HG03571 (cell line): ENCODE data around the gene SNX30.
A peak's percentile ranks its signal among the peaks of the same experiment; 100 is the strongest.

ENCODE experiments used
- ATAC-seq: cut with Tn5 transposase; IDR thresholded peaks from one replicate; pipeline ENCODE4 v1.9.1; 2021; ENCODE audit not compliant: unreplicated experiment

Gene SNX30

DNA sequence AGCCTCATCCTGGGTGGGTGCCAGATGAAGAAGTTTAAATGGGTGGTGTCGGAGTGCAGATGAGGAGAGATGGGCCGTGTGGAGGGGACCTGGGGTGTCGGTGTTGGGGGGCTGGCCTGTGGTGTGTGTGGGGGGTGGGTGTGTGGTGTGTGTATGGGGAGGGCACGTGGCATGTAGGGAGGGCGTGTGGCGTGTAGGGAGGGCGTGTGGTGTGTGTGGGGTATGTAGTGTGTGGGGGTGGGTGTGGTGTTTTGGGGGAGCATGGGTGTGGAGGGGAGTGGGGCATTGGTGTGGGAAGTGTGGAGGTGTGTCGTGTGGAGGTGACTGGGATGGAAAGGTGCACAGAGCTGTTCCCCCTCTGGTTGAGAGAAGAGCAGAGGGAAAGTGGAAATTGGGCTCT lies 105.6 kb downstream of the SNX30 start:
- no peak for ATAC-seq

DNA sequence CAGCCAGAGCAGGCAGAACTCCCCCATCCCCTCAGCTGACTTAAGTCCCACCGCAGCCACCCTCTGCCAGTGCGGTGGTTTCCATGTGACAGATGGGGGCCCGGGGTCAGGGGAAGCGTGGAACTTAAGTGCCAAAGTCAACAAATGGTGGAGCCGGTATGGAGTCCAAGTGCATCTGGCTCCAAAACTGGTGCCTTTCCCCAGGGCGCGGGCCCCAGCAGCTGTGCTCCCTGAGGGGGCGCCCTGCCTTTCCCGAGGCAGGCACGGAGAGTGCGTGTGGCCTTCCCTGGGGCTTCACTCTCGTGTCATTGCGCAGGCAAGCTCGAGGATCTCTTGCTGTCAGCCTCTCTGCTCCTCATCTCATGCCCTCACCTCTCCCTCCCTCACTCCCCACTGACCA lies 106.3 kb downstream of the SNX30 start:
- no peak for ATAC-seq

DNA sequence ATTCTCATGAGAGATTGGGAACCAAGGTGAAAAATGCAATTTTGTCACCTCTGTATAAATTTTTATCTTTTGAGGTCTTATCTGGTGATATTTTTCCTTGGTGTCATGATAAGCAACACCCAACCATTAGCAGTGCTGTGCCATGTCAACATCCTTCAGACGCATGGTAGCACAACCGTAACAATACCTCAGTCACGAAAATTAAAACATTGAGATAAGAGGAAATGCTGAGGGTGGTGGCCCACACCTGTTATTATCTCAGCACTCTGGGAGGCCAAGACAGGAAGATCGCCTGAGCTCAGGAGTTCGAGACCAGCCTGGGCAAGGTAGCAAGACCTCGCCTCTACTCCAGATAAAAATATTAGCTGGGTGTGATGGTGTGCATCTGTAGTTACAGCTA lies 107.4 kb downstream of the SNX30 start:
- ATAC-seq = no peak

DNA sequence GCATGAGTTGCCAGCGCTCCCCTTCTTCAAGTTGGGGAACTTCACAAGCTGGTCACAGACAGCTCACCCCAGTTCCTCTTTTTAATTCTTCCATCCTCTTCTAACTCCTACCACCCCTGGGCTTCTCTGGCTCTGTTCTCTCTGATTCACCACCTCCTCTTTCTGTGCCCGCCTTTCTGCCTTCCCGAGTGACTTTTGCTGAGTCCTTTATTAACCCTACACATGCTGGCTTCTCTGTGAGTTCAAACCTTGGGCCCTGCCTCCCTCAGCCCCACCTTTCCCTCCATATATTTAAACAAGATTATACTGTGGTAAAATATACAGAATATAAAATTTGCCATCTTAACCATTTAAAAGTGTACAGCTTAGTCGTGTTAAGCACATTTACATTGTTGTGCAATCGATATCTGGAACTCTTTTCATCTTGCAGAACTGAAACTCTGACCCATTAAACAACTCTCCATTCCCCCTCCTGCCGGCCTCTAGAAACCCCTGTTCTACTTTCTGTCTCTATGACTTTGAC lies 108.1 kb downstream of the SNX30 start:
- no peak for ATAC-seq

DNA sequence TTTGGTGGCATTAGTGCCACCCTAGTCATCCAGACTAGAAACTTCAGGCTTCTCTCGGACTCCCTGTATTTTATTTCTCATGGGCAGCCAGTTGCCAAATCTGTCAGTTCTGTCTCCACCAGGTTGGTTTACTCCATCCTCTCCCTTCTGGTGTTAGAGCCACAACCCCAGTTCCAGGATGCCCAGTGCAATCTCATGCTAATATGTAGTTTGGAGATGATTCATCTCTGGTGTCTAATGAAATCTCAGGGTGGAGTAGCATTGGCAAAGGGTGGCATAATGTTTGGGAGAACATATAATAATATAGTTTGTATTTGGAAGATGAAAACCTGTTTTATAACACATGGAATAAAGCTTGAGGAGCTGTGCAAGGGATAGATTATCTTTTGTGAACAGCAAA lies 109.9 kb downstream of the SNX30 start:
- ATAC-seq = no peak

DNA sequence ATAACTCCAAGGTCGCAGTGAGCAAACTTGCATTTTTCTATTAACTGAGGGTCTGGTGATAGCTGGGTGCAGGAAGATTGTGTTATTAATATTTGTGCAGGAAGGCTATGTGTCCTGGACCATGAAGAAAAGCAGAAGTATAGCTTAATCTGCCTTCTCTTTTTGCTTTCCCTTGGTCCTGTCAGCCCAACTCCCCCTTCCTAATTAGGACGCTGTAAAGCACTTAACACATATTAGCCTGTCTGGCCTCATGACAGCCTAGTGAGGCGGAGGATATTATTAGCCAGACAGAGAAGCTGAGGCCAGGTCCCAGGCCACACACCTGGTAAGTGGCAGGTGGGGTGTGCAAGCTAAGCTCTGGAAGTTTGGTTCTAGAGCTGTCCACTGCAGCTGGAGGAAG lies 110.6 kb downstream of the SNX30 start:
- ATAC-seq = no peak

DNA sequence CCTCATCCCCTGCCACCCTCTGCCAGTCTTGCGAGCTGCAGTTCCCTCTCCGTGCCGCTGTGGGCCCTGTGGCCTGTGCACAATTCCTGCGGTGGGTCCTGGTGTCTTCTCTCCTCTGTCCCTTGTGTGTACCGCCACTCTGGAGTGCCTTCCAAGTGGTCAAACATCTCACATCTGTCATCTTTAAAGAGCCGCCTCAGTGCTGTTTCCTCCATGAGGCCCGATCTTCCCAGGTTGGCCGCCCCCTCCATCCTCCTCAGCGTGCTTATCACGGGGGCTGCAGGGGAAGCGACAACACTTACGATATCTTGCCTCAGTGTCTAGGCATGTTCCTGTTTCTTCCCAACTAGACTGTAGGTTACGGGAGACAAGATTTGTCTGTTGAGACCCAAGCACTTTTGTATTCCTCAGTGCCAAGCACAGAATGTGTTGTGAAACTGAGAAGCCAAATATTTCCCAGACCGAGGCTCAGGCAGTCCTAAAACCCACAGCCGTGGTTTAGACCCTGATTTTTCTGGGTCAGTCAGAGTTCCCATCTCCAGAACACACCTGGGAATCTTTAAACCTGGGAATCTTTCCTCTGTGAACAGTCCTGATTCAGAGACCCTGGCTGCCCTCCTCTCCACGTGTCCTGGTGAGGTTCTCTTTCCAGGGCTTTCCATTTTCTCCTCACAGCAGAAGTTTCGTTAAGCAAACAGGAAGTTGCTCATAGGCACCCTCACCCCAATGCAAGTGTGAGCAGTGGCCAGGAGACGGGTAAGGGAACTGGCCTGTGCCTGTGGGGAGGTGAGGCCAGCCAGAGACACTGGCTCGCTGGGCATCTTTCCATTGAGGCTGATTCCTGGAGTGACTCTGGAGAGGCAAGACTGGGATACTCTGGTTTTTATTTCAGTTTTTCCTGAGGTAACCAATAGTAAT lies 111.3 kb downstream of the SNX30 start:
- ATAC-seq = no peak

DNA sequence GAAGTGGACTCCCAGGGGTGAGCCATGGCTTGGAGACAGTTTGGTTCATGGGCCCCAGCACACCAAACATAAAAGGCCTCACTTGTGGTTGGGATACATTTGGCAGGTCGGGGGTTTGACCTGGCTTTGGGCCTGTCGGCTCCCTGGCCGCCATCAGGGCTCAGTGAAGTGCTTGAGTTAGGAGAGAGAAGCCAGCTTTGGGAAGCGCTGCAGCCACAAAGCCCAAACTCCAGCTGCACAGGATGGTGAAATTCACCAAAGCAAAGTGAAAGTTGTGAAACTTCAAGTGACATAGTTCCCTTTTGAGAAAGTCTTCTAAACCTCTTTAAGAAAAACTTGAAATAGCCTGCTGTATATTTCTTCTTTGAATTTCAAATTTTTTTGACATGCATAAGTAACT lies 112.7 kb downstream of the SNX30 start:
- no peak for ATAC-seq

DNA sequence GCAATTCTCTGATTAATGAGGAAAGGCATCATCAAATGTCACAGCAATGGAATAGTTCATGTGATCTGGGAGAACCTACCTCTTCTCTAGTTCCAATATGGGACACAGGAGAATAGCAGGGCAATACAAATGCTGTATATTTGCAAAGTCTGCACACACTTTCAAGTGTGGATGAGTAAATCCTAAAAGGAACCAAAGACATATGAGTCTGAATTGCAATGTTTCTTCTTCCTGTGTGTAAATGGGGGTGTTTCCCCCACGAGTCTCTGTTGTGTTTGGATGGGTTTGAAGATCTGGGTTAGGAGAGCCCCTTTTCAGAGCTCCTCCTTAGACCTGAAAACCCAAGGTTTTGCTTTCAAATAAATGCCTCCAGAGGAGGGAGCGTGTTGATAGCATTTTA lies 113.2 kb downstream of the SNX30 start:
- ATAC-seq = no peak

DNA sequence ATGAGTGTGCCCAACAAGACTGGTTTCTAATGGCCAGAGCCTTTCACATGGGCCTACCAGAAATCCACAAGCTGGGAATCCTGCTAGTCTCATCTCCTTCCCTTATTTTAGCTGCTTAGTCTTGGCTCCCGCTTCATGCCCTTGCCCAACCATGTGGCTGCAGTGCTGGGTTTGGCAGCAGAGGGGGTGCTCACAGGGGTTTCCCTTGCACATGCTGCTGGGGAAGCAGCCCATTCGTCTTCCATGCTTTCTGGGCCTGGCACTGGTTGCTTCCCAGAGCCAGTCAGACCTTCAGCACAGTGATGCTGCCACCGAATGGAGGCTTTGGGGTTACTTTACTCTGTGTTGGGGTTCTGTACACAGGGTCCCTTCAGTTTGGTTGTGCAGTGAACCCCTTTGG lies 113.8 kb downstream of the SNX30 start:
- ATAC-seq = no peak

DNA sequence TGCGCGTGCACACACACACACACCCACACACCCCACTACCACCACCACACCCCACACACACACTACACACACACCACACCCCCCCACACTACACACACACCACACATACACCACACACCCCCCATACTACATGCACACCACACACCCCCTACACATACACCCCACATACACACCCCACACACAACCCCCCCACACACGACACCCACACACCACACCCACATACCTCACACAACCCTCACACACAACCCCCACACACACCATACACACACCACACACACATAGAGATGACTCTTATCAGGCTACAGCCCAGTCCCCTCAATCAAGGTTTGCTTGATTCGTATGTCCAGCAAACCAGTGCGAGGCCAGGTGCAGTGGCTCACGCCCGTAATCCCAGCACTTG lies 114.4 kb downstream of the SNX30 start:
- ATAC-seq = no peak

DNA sequence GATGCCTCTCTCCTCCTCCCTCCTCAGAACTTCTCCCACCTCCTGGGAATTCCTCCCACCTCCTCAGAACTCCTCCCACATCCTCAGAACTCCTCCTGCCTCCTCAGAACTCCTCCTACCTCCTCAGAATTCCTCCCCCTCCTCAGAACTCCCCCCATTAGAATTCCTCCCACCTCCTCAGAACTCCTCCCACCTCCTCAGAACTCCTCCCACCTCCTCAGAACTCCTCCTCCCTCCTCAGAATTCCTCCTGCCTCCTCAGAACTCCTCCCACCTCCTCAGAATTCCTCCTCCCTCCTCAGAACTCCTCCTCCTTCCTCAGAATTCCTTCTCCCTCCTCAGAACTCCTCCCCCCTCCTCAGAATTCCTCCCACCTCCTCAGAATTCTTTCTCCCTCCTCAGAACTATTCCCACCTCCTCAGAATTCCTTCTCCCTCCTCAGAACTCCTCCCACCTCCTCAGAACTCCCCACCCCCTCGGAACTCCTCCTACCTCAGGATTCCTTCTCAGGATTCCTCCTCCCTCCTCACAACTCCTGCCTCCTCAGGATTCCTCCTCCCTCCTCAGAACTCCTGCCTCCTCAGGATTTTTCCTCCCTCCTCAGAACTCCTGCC lies 116.2 kb downstream of the SNX30 start:
- no peak for ATAC-seq

DNA sequence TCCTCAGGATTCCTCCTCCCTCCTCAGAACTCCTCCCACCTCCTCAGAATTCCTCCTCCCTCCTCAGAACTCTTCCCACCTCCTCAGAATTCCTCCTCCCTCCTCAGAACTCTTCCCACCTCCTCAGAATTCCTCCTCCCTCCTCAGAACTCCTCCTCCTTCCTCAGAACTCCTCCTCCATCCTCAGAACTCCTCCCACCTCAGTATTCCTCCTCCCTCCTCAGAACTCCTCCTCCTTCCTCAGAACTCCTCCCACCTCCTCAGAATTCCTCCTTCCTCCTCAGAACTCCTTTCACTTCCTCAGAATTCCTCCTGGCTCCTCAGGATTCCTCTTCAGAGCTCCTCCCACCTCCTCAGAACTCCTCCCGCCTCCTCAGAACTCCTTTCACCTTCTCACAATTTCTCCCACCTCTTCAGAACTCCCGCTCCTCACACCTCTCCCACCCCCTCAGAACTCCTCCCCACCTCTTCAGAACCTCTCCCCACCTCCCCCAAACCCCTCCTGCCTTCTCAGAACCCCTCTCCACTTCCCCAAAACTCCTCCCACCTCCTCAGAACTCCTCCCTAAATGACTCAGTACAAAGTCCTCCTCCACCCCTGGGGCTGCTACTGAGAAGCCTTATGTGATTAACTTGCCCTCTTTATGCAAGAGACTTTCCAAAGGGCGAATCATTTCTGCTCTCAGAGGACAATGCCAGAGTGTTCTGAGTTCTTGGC lies 116.9 kb downstream of the SNX30 start:
- no peak for ATAC-seq

DNA sequence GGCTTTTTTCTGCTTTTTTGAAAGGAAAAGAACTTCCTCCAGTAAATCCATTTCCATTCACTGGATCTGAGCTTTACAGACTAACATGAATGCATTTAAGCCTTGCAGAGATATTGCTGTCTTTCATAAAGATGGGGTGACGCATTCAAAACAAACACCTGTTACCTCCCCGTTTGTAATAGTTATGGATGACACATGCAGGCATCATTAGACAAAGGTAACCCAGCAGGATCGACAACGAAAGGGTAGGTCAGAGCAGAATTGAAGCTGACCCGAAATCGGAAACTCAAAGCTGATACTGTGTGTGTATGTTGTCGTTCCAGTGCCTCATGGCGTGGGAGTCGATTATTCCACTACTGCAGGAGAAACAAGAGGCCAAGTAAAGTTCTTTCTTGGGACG lies 117.9 kb downstream of the SNX30 start:
- ATAC-seq = no peak

DNA sequence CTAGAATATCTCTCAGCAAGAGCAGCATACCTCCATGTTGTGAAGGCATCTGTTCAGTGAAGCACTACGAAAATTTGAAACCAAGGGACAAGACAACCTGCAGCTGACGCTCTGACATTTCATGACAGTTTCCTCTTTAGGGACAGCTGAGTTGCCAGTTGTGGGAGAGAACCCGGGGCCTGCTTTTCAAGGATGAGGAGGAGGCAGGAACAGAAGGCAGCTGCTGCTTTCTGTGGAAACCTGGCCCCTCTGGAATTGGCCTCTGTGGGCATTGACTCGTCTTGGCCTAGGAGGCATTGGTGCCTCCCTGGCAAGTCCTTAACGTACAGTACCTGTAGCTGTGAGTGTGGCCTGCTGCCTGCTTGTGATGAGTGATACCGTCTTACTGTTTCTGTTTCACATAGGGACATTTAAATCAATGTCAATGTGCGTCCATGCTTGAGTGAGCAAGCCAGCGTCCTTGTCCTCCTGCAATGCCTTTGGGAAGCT lies 118.5 kb downstream of the SNX30 start:
- ATAC-seq = peak; percentile 57

DNA sequence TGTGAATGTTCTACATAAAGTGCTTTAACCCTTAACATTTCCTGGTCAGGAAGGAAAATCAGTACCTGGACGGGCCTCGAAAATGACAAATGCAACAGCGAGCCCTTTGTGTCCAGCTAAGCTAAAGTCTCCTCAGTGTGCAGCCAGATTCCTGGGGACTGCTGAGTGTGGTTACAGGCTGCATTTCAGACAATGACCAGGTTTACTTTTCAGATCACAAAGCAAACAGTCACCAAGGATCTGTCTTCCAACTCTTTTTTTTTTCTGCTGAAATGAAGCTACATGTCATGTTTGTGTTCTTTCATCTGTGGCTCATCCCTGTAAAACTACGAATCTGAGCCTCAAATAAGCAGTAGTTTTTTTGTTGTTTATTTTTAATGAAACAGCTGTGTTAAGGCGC lies 119.4 kb downstream of the SNX30 start:
- ATAC-seq = no peak

DNA sequence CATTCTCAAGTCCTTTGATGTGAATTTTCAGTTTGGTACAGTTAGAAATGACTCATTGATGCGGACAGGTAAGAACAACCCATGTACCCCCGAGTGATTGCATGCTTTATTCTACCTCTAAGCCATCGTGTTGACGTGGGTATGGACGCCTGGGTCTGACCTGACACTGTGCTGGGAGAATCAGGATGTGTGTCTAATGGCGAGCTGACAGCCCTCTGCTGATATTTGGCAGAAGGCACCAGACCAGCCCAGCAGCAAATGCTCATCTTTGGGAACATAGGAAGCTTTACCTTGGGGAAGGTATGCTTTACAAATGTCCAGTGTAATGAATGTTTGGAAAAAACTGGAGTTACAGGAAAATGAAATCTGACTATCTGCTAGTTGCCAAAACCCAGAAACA lies 120.0 kb downstream of the SNX30 start:
- no peak for ATAC-seq

DNA sequence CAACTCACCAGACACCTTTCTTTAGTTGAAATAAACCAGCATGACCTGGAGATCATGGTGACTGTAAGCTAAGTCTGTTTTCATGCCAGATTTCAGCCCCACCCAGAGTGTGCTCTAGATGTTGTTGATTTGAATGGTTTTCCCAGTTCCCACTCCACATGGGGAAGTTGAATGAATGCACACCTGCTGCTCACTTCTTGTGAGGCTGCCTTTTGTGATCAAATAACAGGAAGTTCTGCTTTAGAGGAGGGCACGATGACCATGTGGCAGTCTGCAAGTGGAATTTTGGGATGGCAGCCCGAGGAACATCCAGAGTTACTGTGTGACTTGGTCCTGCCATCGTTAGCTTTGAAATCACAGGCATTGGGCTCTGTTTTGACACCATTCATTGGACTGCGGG lies 121.5 kb downstream of the SNX30 start:
- ATAC-seq = no peak

DNA sequence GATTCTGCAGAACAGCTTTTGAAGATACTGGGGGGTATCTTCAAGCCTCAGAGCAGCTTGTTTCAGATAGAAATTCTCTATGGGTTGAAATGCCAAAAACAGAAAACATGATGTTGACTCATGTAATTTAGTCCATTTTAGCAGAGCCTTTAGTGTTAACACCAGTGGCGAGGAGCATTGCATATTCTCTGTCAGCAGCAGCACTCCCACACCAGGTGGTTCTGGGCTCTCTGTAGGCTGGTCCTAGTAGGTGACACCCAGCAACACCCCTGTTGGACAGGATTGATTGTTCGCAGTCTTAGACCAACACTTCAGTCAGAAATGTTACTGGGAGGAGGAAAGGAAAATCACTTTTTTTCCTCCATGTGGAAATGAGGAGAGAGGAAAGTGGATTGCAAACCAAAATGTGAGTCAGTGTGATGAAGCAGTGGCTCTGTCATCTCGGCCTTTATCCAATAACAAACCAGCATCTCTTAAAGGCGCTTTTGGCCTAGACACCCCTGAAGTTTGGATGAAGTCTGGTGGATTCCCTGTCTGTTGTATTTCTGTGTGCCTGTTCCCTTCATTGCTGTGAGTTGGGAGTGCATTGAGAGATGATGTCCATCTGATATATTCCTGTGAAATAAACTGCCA lies 123.3 kb downstream of the SNX30 start:
- ATAC-seq = no peak

DNA sequence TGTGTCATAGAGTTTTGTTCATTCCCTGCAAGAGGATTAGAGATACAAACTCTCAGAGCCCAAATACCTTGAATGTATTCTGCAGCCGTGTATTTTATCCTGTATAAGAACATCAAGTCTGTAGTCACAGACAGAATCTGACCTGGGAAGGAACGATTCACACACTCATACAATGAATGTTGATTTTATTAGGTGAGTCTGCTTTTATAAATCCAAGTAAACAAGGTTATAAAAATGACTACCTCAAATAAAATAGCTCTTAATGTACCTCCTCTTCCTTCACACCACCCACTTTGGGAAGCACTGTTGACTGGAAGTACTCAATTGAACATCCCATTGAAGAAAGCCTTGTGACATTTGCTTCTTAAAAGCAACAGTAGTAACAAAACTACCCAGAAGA lies 128.2 kb downstream of the SNX30 start:
- ATAC-seq = no peak

DNA sequence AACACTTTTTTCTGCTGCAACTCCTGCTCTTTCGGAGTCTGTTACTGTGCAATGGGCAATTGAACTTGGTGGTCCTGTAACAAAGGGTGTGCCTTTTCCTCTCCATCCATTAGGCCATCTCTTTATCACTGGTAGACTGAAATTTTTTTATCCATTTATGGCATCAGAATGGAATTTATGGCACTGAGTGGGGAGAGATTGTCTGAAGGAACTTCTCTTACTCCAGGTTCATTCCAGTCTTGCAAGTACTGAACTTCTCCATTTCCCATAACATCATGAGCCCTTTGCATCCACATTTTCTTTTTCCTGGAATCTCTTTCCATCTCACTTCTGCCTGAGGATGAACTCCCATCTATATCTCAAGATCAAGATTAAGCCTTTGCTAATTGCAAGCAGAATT lies 130.1 kb downstream of the SNX30 start:
- no peak for ATAC-seq
